Keratinocyte (primary cell): ENCODE data around the gene OLIG1.

Experiments used
- EZH2 ChIP-seq: IDR thresholded peaks from one replicate; pipeline ENCODE4 v1.6.1; 2012; ENCODE audit warnings: inconsistent platforms, mild to moderate bottlenecking, low read length, moderate library complexity
- TF ChIP-seq, protein P1 (sequence below), 3 experiments: IDR thresholded peaks in 1 of 3; conservative IDR thresholded peaks in 1 of 3; optimal IDR thresholded peaks in 1 of 3; 2 replicates in 2 of 3; 3 replicates in 1 of 3; pipeline versions ENCODE3 to v1.5.1; 2011; ENCODE audit warnings: low read length in 3 of 3, mild to moderate bottlenecking in 3 of 3, moderate library complexity in 2 of 3, control low read depth in 1 of 3, inconsistent platforms in 1 of 3; ENCODE audit not compliant: insufficient read depth in 2 of 3; ENCODE audit errors: extremely low read depth in 1 of 3

DNA sequence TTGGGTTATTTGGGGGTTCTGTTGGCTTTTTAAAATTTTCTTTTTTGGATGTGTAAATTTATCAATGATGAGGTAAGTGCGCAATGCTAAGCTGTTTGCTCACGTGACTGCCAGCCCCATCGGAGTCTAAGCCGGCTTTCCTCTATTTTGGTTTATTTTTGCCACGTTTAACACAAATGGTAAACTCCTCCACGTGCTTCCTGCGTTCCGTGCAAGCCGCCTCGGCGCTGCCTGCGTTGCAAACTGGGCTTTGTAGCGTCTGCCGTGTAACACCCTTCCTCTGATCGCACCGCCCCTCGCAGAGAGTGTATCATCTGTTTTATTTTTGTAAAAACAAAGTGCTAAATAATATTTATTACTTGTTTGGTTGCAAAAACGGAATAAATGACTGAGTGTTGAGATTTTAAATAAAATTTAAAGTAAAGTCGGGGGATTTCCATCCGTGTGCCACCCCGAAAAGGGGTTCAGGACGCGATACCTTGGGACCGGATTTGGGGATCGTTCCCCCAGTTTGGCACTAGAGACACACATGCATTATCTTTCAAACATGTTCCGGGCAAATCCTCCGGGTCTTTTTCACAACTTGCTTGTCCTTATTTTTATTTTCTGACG is 41.1 kb upstream of the OLIG1 start:
- TF ChIP-seq, protein P1, sequence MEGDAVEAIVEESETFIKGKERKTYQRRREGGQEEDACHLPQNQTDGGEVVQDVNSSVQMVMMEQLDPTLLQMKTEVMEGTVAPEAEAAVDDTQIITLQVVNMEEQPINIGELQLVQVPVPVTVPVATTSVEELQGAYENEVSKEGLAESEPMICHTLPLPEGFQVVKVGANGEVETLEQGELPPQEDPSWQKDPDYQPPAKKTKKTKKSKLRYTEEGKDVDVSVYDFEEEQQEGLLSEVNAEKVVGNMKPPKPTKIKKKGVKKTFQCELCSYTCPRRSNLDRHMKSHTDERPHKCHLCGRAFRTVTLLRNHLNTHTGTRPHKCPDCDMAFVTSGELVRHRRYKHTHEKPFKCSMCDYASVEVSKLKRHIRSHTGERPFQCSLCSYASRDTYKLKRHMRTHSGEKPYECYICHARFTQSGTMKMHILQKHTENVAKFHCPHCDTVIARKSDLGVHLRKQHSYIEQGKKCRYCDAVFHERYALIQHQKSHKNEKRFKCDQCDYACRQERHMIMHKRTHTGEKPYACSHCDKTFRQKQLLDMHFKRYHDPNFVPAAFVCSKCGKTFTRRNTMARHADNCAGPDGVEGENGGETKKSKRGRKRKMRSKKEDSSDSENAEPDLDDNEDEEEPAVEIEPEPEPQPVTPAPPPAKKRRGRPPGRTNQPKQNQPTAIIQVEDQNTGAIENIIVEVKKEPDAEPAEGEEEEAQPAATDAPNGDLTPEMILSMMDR (optimal IDR thresholded peaks at IDR 0.05 in 1 of 3, IDR thresholded peaks at IDR 0.05 in 1 of 3, conservative IDR thresholded peaks at IDR 0.05 in 1 of 3; ENCODE audit: extremely low read depth in 1 of 3, insufficient read depth in 2 of 3, low read length in 3 of 3): no peak
- peak; percentile 34 for TF ChIP-seq EZH2
